ENCODE results near the gene GLMP.
"Not testable (repeated sequence)": the region's sequence is repeated elsewhere in the genome, so short reads cannot be mapped to it uniquely, and the experiment has no call there.

GRCh38 chr1:156323179-156323578 lies 27.7 kb upstream of the GLMP start:
- TF ChIP-seq CTCF (IDR thresholded peaks at IDR 0.05; ENCODE audit: insufficient read depth, low read depth, low read length); EZH2 (IDR thresholded peaks at IDR 0.05; ENCODE audit: insufficient read depth, low read length): not testable (repeated sequence)

Measured in astrocyte (in vitro differentiated cells and primary cell).